DMS114 treated with DMSO at 0.1 percent for 48 hours (cell line): ENCODE data around the gene PMPCA.

Experiments used
- DNase-seq: peaks from one replicate; lab custom pipeline; 2025; ENCODE audit not compliant: unreplicated experiment; lab: John Stamatoyannopoulos, UW

The PMPCA gene

DNA sequence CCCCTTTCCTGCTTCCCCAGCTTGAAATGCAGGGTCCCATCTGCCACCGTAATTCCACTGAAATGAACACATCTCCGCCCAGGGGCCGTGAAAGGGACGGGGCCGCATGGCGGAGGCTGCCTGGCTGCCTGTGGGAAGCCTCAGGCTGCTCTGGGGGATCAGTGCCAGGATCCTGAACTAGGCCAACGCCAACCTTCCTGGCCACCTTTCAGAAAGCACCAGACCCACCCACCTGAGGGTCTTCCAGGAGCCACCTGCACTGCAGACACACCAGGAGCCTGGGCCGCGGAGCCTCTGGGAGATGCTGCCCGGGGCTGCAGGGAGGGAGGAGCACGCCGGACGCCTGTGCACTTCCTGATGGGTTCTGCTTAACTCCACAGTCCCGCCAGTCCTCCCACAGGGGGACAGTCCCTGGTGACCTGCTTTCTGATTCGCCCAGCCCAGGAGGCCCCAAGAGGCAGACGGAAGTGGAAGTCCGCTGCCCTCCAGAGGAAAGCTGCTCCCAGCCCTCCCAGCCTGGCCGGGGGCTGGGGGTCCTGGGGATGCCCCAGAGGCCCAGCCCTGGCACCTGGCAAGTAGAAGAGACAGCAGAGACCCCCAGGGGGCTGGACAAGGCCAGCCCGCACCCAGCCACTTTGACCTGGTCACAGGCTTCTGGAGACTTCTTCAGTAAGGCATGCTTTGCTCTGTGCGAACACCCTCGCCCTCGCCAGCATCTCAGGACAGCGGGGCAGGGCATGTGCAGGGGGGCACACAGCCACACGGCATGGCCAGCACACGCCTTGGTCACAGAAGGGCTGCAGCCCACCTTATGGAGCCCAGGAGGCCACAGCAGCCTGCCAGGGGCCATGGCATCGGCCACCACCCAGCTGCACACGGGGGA, 36.9 kb upstream of the PMPCA start, which contains the start of gene CARD9:
Gene CARD9 (minus strand): TSS at position 370 of the 883 bp plus-strand sequence. CDS start 1,591 bp downstream, outside the sequence.
- DNase-seq = no peak

DNA sequence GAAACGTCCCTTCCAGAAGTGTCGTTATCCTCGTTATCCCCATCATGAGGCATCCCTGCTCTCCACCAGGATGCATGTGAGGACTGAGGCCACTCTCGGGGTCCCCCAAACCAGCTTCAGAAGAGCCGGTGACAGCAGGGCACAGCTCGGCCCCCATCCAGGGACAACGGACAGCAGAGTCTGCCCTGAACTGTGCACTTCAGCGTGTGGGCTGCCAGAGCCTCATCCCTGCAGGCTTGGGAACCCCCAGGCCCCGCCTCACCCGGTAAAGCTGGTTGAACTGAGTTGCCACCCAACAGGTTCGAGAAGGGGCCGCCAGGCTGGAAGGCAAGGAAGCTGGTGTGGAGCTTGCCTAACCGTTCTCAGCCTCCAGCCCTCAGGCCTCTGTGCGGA, 36.3 kb upstream of the PMPCA start:
- no peak for DNase-seq

DNA sequence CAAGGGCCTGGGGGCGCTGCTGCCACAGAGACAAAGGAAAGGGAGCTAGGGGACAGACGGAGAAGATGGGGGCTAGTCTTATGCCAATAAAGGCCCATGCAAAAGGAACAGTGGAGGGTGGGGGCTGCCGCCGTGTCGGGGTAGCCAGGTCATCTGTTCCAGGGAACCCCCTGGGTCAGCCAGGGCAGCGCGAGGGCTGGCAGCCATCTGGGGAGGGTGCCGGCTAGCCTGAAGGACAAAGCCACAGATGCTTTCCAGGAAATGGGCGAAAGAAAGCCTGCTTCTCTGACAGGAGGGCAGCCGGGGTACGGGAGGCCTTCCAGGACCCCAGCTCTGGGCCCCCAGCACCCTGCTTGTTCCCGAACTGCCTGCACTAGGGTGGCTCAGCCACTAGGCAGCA, 35.4 kb upstream of the PMPCA start:
- no peak for DNase-seq

DNA sequence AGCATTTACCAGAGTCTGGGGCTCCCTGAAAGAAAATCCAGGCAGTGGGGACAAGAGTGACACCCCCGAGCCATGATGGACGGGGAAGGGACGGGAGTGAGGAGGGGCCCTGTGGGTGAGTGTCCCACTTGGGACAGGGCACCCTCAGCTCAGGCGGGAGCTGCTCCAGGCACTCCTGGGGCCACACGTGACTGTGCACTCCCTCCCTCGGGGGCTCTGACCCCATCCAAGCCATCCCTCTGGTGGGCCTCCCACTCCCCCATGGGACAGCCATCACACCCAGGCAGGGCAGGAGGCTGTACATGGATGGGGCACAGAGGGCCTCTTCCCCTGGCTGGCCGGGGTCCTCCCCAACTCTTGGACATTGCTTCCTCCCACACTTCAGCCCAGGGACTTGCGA, 34.0 kb upstream of the PMPCA start:
- no peak for DNase-seq

DNA sequence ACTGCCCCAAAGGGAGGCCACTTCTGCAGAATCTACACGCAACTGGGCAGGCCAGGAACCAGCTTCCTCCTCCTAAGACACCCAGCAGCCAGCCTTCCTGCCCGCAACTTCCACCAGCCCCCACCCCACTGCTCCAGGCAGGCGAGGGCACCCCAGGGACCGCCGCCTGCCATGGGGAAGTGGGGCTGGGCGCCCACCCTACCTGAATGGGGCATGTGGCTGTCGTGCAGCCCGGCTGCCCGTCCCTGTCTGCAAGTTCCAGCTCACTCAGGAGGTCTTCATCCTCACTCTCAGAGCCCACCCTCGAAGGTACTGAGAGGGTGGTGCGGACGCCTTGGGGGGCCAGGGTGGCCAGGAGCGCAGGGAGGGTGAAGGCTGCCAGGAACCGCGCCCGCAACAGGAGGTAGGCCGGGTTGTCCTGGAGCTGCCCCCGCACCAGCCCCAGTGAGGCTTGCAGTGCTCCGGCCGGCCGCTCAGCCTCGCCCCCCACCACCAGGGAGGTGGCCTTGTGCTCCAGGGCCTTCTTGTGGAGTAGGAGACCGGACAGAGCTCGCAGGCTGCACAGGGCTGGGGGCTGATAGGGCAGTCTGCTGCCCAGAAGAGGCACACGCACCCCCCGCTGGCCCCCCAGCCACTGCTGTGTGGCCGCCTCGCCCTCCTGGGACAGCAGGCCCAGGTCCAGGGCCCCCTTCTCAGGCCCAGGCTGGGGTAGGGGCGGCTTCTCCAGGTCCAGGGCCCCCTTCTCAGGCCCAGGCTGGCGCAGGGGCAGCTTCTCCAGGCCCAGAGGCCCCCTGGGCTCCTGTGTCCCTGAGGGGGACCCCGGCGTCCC, 32.9 kb upstream of the PMPCA start:
- DNase-seq = no peak

DNA sequence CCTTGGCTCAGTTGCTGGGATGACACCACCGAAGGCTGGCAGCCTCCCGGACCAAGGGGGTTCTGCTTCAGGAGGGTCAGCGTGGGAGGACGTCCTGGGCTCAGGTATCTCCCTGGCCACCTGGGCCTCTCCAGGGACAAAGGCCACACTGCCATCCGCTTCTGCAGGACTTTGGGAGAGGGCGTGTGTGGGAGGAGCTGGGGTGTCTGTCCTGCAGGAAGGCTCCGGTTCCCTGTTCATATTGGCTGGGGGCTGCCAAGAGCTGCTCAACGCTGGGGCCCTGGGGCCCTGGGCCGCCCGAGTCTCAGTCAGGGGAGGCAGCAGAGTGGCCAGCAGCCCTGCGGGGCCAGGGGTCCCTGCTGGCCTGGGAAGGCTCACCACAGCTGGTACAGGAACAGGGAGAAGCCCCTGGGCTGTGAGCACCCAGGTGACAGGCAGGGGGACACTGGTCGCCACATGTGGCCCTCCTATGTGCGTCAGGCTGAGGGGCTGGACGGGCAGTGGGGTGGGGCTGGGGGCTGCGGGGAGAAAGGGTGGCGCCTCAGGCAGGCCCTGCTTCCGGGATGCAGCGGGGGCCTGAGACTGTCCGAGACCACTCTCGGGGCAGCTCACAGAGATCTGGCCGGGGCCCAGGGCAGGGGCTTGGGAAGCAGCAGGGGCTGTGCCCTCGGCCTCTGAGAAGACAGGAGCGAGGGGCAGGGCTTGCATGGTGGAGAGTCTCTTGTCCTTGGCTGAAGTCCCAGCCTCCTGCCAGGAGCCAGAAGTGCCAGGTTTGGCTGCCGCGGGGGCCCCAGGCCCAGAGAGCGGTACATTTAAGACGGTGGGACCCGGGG, 32.1 kb upstream of the PMPCA start:
- DNase-seq = no peak

DNA sequence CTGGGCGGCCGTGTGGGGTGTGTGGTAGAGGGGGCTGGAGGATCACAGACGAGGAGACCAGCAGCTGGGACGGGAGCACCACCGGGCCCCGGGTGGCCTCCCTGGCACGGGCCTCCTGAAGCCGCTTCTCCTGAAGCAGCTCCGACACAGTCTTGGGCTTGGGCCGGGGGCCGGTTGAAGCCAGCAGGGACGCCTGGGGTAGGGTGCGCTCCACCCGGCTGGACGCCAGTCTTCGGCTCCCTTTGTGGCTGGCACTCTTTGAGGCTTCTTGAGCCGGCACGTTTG, 31.5 kb upstream of the PMPCA start:
- DNase-seq = no peak

DNA sequence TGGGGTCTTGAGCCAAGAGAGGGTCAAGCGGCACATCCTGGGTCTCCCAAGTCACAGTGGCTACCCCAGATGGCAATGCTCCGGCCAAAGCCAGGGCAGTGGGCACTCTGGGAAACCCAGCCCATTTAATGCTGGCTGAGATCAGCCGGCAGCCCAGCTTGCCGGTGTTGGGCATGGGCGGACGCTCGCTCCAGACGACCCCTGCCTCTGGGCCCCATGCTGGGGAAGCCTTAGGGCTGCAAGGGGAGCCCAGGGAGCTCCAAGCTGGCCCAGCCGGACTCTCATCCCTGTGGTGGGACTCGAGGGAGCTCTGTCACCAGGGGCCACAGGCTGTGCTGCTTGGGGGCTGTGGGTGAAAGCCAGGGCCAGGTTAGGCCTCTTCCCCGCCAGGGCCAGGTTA, 31.1 kb upstream of the PMPCA start:
- no peak for DNase-seq

DNA sequence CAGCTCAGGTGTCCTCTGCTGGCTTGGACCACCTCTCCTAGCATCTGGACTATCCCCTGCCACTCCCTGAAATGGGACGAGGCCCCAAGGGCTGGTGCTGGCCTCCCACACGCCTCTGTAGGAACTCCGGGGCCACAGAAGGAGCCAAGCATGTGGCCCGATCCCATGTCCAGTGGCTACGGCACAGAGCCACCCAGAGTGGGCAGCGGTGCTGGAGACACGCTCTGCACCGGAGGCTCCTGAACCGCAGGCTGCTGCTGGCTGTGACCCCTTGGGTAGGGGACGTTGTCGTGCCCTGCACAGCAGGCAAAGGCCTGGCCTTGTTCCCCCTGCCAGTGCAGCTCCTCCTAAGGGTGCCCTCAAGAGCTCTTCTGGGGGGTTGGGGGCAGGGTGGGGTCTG, 30.6 kb upstream of the PMPCA start:
- no peak for DNase-seq

DNA sequence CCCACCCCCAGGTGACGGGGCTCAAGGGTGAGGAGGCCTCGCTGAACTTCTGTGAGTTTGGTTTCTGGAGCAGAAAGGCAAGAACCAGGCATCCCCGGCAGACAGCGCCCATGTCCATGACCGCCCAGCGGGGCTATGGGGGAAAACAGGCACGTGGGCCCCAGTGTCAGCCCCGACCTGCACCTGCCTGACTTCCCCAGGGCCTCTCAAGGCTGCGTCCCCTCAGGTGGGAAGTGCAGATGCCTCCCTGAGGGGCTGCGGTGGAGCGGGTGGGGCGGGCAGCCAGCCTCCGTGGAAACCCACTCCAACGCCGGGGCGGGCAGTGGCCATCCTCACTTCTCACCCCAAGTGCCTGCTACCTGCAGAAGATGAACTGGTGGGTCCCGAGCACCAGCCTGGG, 30.1 kb upstream of the PMPCA start:
- DNase-seq = no peak

DNA sequence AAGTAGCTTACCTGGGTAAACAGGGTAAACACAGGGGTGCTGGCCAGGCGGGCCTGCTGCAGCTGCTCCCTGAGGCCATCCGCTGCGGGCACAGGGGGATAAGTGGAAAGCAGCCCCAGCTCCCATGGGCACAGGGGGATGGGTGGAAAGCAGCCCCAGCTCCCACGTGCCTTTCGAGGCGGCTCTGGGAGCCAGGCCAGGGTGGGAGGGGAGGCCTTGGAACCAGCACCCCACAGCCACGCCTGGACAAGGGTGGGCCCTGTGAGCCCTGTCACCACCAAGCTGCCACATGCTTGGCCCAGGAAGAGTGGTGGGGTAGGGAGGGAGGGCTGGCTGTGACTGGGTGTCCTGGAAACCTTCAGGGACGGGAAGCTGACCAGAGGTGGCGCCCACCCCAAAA, 29.1 kb upstream of the PMPCA start:
- DNase-seq = no peak

DNA sequence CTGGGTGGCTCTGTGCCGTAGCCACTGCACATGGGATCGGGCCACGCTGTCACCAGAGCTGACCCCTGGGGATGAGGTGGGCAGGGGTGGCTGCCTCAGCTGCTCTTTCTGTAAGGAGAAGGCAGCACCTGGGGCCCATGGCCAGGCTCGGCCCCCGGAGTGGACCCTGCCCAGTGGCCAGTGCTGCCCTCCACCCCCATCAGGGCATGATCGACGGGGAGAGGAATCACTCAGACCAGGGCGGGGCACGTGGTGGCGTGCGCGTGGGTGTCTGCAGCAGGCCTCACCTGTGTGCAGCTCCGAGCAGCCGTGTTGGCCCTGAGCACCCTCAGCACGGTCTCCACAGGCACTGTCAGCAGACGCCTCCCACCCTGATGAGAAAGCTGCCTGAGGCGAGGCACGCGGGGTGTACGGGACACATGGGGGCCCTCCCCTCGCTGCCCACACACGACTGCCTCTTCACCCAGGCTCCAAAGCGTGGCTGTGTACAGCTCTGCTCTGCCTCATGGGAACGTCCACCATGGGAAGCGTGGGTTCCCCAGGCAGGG, 28.4 kb upstream of the PMPCA start:
- DNase-seq = no peak

DNA sequence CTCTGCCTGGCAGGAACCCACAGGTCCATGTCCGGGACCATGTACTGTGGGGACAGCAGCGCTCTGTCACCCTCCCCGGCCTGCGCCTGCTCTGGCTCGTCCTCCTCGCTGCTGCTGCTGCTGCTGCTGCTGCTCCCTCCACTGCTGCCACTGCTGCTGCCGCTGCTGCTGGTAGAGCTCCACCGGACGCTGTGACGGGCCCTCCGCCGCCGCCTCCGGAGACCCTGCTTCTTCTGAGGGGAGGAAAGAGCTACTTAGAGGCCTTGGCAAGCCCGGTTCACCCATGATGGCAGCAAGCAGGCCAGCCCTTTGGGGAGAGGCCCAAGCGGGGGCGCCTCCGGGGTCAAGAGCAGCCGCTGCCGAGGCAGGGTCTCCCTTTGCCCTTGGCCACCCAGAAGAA, 27.0 kb upstream of the PMPCA start:
- no peak for DNase-seq

DNA sequence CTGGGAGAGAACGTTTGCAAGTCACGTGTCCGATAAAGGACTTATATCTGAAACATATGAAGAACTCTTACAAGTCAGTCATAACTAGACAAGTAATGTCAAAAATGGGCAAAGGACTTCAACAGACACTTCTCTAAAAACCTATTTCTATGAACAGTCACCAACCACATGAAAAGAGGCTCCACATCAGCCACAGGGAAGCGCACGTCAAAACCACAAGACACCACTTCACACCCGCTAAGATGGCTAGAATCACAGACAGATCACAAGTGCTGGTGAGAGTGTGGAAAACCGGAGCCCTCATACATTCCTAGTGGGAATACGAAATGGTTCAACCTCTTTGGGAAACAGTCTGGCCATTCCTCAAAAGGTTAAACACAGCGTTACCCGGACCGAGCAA, 25.4 kb upstream of the PMPCA start:
- no peak for DNase-seq

DNA sequence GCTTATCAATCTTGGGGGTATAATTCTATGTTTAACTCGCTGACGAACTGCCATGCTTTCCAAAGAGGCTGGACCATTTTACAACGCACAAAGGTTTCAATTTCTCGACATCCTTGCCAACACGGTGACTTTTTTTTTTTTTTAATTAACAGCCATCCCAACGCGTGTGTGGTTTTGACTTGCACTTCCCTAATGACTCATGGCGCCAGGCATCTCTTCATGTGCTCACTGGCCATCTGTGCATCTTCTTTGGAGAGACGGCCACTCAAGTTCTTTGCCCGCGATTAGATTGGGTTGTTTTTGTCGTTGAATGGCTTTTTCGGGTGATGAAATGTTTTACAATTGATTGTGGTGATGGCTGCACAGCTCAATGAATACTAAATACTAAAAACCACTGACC, 24.4 kb upstream of the PMPCA start:
- no peak for DNase-seq

DNA sequence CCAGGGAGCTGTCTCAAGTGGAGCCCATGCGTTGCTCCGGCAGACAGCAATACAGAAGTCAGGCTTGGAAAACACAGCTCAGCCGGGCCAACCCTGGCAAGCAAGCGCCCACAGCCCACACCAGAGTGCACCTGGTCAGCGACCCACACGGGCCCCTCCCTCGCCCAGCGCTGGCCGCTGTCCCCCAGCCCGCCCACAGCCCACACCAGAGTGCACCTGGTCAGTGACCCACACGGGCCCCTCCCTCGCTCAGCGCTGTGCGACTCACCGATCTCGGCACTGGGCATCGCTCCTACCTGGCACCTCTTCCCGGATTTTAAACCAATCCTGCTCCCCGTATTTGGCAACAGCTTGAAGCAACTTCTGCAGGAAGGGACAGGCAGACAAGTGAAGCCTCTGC, 23.2 kb upstream of the PMPCA start:
- DNase-seq = no peak

DNA sequence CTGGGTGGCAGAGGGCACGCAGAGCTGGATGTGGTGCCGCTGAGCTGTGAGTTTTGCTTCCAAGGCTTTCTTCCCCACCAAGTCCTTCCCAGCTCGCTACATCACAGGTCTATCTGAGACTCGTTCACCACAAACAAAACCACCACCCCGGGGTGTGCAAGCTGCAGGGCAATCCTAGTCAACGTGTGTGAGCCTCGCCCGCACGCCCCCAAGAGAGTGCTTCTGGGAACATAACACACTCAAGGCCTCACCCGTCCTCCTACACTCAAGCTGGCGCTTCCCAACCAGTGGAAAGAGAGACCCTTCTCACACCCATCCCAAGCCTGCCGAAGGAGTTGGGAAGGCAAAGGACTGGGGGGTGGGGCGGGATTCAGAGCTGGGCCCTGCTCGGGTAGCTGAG, 21.1 kb upstream of the PMPCA start:
- DNase-seq = no peak

DNA sequence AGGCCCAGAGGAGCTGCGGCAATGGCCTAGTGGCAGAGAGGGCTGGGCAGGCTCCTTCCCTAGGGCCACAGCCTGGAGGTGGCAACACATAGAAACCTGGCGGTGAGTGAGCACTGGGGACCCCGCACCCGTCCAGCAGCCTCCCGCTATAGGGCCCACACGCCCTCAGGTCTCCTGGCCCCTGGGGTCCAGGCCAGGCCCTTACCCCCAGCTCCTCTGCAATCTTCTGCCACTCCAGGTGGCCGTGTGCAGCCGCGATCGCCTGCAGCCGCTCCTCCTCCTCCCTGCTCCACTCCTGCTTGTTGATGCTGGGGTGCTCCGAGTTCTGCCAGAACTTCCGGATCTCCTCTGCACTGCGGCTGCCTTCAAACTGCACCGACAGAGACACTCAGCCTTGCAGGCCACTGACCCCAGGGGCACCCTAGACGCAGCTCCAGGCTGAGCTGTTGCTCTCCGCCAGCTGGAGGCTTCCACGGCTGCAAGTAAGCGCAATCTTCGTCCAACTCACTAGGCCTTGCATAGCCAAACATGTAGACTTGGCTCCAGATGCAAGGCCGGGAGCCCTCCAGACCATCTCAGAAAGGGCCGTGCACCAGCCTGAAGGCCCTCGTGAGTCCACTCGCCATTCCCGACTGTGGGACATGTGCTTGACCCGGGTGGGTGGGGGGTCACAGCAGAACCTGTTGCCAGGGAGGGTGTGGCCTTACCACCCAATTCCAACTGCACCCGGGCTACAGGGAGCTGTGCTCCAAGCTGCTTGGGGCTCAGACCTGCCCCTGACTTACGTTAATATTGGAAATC, 18.5 kb upstream of the PMPCA start:
- DNase-seq = no peak

DNA sequence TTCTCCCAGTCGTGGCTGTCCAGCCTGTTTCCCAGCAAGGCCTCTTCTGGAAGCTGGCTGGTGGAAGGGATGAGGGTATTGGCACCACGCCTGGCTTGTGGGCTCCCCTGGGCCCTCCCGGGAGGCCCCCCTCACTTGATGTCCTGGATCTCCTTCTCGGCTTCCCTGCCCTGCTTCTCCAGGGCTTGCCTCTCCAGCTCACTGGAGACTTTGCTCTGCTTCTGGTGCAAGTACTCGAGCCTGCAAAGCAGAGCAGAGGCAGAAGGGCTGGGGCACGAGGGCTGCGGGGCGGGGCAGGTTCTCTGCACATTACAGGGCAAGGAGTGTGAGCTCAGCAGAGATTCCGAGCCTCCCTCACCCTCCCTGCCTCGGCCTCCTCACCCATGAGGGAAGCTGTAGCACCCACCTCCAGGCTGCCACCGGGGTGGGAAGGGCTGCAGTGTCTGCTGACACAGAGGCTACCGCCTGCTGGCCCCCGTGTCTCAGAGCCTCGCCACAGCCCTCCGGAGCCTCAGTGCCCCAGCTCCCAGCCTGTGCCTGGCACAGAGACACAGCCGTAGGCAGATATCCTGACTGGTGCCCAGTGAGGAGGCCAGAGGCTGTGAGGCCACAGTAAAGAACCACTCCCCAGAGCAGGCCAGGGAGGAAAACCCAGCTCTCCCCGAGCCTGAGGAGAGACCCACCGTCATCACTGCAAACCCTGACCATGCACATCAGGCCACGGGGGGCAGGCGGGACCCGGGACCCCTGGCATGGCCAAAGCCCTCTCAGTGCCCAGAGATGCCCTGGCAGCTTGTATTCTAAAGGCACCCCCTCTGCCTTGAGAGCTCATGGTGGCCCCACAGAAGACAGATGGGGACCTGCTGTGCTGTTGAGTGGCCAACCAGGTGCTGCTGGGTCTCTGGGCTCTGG, 17.7 kb upstream of the PMPCA start:
- DNase-seq = no peak
